Fibroblast of lung (primary cell): Measurements from ENCODE around the gene ACO1.

ENCODE experiments used
- CTCF ChIP-seq, 2 donors: IDR thresholded peaks in 1 of 2; conservative IDR thresholded peaks in 1 of 2; 1 replicate in 1 of 2; 2 replicates in 1 of 2; pipeline ENCODE4 v1.5.1; 2011 to 2012; ENCODE audit warnings: low read length in 2 of 2, control low read depth in 1 of 2, inconsistent platforms in 1 of 2, low read depth in 1 of 2, mild to moderate bottlenecking in 1 of 2
- EZH2 ChIP-seq: IDR thresholded peaks from 2 replicates; pipeline ENCODE4 v1.5.1; 2012; ENCODE audit warnings: low read length, control low read depth, mild to moderate bottlenecking; ENCODE audit errors: missing control alignments

- TF ChIP-seq CTCF (conservative IDR thresholded peaks at IDR 0.05 in 1 of 2, IDR thresholded peaks at IDR 0.05 in 1 of 2; ENCODE audit: low read depth in 1 of 2, low read length in 2 of 2), result no peak
- no peak for TF ChIP-seq EZH2
These were observed 28.0 kb downstream of the ACO1 start for GRCh38 chr9:32412440-32412839.
